HEK293 (cell line): Measurements from ENCODE around the gene CGB2.
A peak's percentile ranks its signal among the peaks of the same experiment; 100 is the strongest.

ENCODE experiments used
- CTCF ChIA-PET: fragments of 350-600 bp; formaldehyde crosslinking; extraction: SDS; loops from one replicate; lab custom pipeline; 2021; ENCODE audit warnings: antibody characterized with exemption; lab: Yijun Ruan, JAX
- POLR2A ChIA-PET: fragments of 300-600 bp; formaldehyde crosslinking; extraction: SDS; loops from one replicate; lab custom pipeline; 2020; ENCODE audit warnings: antibody characterized with exemption, inconsistent platforms; lab: Yijun Ruan, JAX
- H3K27ac ChIP-seq: fragments of 200-500 bp; sonication (Bioruptor generic); 2 replicates; pipeline ENCODE4 v1.5.1; 2014; ENCODE audit warnings: low read depth, low read length, control low read depth, inconsistent platforms; ENCODE audit errors: extremely low read depth
- H3K36me3 ChIP-seq, 2 experiments: fragments of 200-500 bp in 1 of 2; sonication (Bioruptor generic) in 1 of 2; 1 replicate in 1 of 2; 2 replicates in 1 of 2; pipeline ENCODE4 v1.5.1; 2014 to 2017; ENCODE audit warnings: inconsistent platforms in 2 of 2, low read length in 2 of 2; ENCODE audit not compliant: control insufficient read depth in 2 of 2, insufficient read depth in 1 of 2
- H3K4me1 ChIP-seq: fragments of 200-500 bp; sonication (Bioruptor generic); 2 replicates; pipeline ENCODE4 v1.5.1; 2014; ENCODE audit warnings: mild to moderate bottlenecking, low read length, inconsistent platforms; ENCODE audit not compliant: control insufficient read depth, insufficient read depth
- H3K4me3 ChIP-seq: 2 replicates; pipeline ENCODE4 v1.5.1; 2011; ENCODE audit warnings: low read depth, mild to moderate bottlenecking, control low read depth, low read length, moderate library complexity
- H3K9me3 ChIP-seq: fragments of 200-500 bp; sonication (Bioruptor generic); 2 replicates; pipeline ENCODE4 v1.5.1; 2014; ENCODE audit warnings: low read depth, low read length, inconsistent platforms; ENCODE audit not compliant: control insufficient read depth, insufficient read depth
- EGR2 ChIP-seq: fragments of 450-650 bp; formaldehyde crosslinking; IDR thresholded peaks from 2 replicates; pipeline ENCODE4 v1.5.1; 2016; ENCODE audit warnings: low read depth, missing biosample characterization, missing genetic modification characterization
- HOXD13 ChIP-seq: sonication (generic); formaldehyde crosslinking; IDR thresholded peaks from 2 replicates; pipeline ENCODE4 v1.8.0; 2022; ENCODE audit warnings: missing genetic modification reagents, borderline replicate concordance
- KLF16 ChIP-seq: fragments of 450-650 bp; formaldehyde crosslinking; IDR thresholded peaks from 2 replicates; pipeline ENCODE4 v1.5.1; 2017; ENCODE audit warnings: missing biosample characterization, missing genetic modification characterization
- PRDM10 ChIP-seq: fragments of 450-650 bp; formaldehyde crosslinking; IDR thresholded peaks from 2 replicates; pipeline ENCODE4 v1.5.1; 2016; ENCODE audit warnings: missing biosample characterization, missing genetic modification characterization
- PRDM2 ChIP-seq: fragments of 450-650 bp; formaldehyde crosslinking; IDR thresholded peaks from 2 replicates; pipeline ENCODE4 v1.5.1; 2016; ENCODE audit warnings: missing biosample characterization, missing genetic modification characterization, borderline replicate concordance
- SP2 ChIP-seq: fragments of 450-650 bp; formaldehyde crosslinking; IDR thresholded peaks from 2 replicates; pipeline ENCODE4 v1.5.1; 2016; ENCODE audit warnings: missing biosample characterization, missing genetic modification characterization
- ZFHX2 ChIP-seq: fragments of 450-650 bp; formaldehyde crosslinking; conservative IDR thresholded peaks from 2 replicates; pipeline ENCODE4 v1.5.1; 2016; ENCODE audit warnings: missing biosample characterization, missing genetic modification characterization
- ZFP3 ChIP-seq: fragments of 450-650 bp; formaldehyde crosslinking; IDR thresholded peaks from 2 replicates; pipeline ENCODE4 v1.5.1; 2016; ENCODE audit warnings: low read depth, missing biosample characterization, missing genetic modification characterization
- ZIC2 ChIP-seq: fragments of 450-650 bp; formaldehyde crosslinking; IDR thresholded peaks from 2 replicates; pipeline ENCODE4 v1.5.1; 2016; ENCODE audit warnings: missing biosample characterization, missing genetic modification characterization
- ZNF138 ChIP-seq: fragments of 450-650 bp; formaldehyde crosslinking; IDR thresholded peaks from 2 replicates; pipeline ENCODE4 v1.5.1; 2016; ENCODE audit warnings: missing biosample characterization, missing genetic modification characterization, borderline replicate concordance
- ZNF362 ChIP-seq: fragments of 450-650 bp; formaldehyde crosslinking; IDR thresholded peaks from 2 replicates; pipeline ENCODE4 v1.5.1; 2016; ENCODE audit warnings: missing biosample characterization, missing genetic modification characterization
- ZNF391 ChIP-seq: fragments of 450-650 bp; formaldehyde crosslinking; IDR thresholded peaks from 2 replicates; pipeline ENCODE4 v1.5.1; 2016; ENCODE audit warnings: low read depth, missing biosample characterization, missing genetic modification characterization, borderline replicate concordance
- ZNF555 ChIP-seq: fragments of 450-650 bp; formaldehyde crosslinking; conservative IDR thresholded peaks from 2 replicates; pipeline ENCODE4 v1.5.1; 2017; ENCODE audit warnings: missing biosample characterization, mild to moderate bottlenecking, missing genetic modification characterization, inconsistent platforms
- ZNF626 ChIP-seq: fragments of 450-650 bp; sonication (Bioruptor Pico); formaldehyde crosslinking; IDR thresholded peaks from 2 replicates; pipeline ENCODE4 v1.5.1; 2018; ENCODE audit warnings: missing biosample characterization, missing genetic modification characterization, inconsistent platforms
- ZNF658 ChIP-seq: fragments of 450-650 bp; formaldehyde crosslinking; IDR thresholded peaks from 2 replicates; pipeline ENCODE4; 2016; ENCODE audit warnings: missing biosample characterization, missing genetic modification characterization
- ZSCAN16 ChIP-seq: fragments of 450-650 bp; formaldehyde crosslinking; IDR thresholded peaks from 2 replicates; pipeline ENCODE4 v1.5.1; 2016; ENCODE audit warnings: missing biosample characterization, missing genetic modification characterization

The CGB2 gene

GRCh38 chr19:49058562-49058961, 26.9 kb downstream of the CGB2 start:
- Histone ChIP-seq H3K36me3 (no peaks in the 10 kb centered on the region), H3K4me3 (no peak overlapping the region), H3K4me1 (no peaks in the 10 kb centered on the region; the same call in 1 of the 2 replicates), H3K27ac (no peak overlapping the region), H3K9me3 (no peaks in the 10 kb centered on the region)
- peak; percentile 40; the same call in 1 of the 2 replicates for TF ChIP-seq SP2 (tag by site-specific recombination)
- TF ChIP-seq ZIC2 (tag by site-specific recombination): peak; percentile 46
- TF ChIP-seq ZNF362 (tag by site-specific recombination): no peak
- POLR2A ChIA-PET: interaction anchor here (0.6 to 1.6 kb wide), 2 partner anchors 15 to 69 kb away, joined by 3 read pairs; no protein-coding TSS in a partner anchor
- CTCF ChIA-PET: interaction anchor here (1.9 to 3.3 kb wide), 2 partner anchors 15 to 66 kb away, joined by 11 to 18 read pairs; partner anchors contain the start of genes GYS1, KCNA7 and RUVBL2

- CTCF ChIA-PET: interaction anchor here (0.6 to 3.3 kb wide), 5 partner anchors 11 to 242 kb away, joined by 3 to 18 read pairs (median 11); partner anchors contain the start of genes GYS1, KCNA7 and RUVBL2
- 0 out of 2 replicates have a peak, but pooled peaks have one; percentile 29 for TF ChIP-seq PRDM10
- no peak for TF ChIP-seq ZNF138 (tag by site-specific recombination)
- Histone ChIP-seq H3K4me3 (no peak overlapping the region), H3K27ac (no peak overlapping the region), H3K36me3 (no peaks in the 10 kb centered on the region), H3K4me1 (no peaks in the 10 kb centered on the region; the same call in 1 of the 2 replicates), H3K9me3 (no peaks in the 10 kb centered on the region)
- POLR2A ChIA-PET: interaction anchor here (0.6 to 1.1 kb wide), 2 partner anchors 45 to 69 kb away, joined by 3 read pairs; no protein-coding TSS in a partner anchor
Observed at GRCh38 chr19:49059053-49059452, 27.4 kb downstream of the CGB2 start.

- ChIA-PET CTCF (interaction anchor here (0.9 to 3.3 kb wide), 7 partner anchors 10 to 138 kb away, joined by 3 to 18 read pairs (median 6); partner anchors contain the start of gene KCNA7), POLR2A (no interaction called here)
- peaks cover 2% of the 10 kb centered on the region; the same call in 1 of the 2 replicates for H3K4me1 ChIP-seq
- H3K36me3 ChIP-seq: no peaks in the 10 kb centered on the region
- H3K9me3 ChIP-seq: no peaks in the 10 kb centered on the region
- no peak overlapping the region for H3K27ac ChIP-seq
- no peak overlapping the region for H3K4me3 ChIP-seq
- no peak for TF ChIP-seq ZNF626 (tag by site-specific recombination)
- TF ChIP-seq HOXD13 (CRISPR knock-in tag): no peak
- peak; percentile 91 for TF ChIP-seq ZFP3 (tag by site-specific recombination)
Observed at GRCh38 chr19:49061000-49061399, 29.3 kb downstream of the CGB2 start.

- TF ChIP-seq ZFHX2 (tag by site-specific recombination): peak; percentile 58
- TF ChIP-seq ZSCAN16 (tag by site-specific recombination): no peak
- no peak for TF ChIP-seq ZNF555 (tag by site-specific recombination)
- peak; percentile 66 for TF ChIP-seq EGR2 (tag by site-specific recombination)
- TF ChIP-seq KLF16: no peak
- no peak for TF ChIP-seq PRDM2
- TF ChIP-seq ZNF658 (tag by site-specific recombination): no peak
- no peak for TF ChIP-seq ZNF391 (tag by site-specific recombination)
- ChIA-PET CTCF (interaction anchor here (0.9 to 3.3 kb wide), 6 partner anchors 9 to 64 kb away, joined by 3 to 18 read pairs (median 8); partner anchors contain the start of gene KCNA7), POLR2A (no interaction called here)
- Histone ChIP-seq H3K9me3 (no peaks in the 10 kb centered on the region), H3K4me3 (no peak overlapping the region), H3K36me3 (no peaks in the 10 kb centered on the region), H3K4me1 (peaks cover 2% of the 10 kb centered on the region; the same call in 1 of the 2 replicates), H3K27ac (no peak overlapping the region)
Observed at GRCh38 chr19:49061445-49061844, 29.8 kb downstream of the CGB2 start.
